KOPT-K1 (cell line): Measurements from ENCODE around the gene KCNJ1.

Experiments used
- H3K27ac ChIP-seq: fragments of 200-600 bp; sonication (generic); 2 replicates; pipeline ENCODE4 v1.5.1; 2016; ENCODE audit warnings: antibody characterized with exemption, mild to moderate bottlenecking, low read depth, low read length; ENCODE audit not compliant: poor library complexity, severe bottlenecking
- H3K36me3 ChIP-seq: fragments of 200-600 bp; sonication (generic); 2 replicates; pipeline ENCODE4 v1.5.1; 2017; ENCODE audit warnings: antibody characterized with exemption, mild to moderate bottlenecking, low read length, moderate library complexity; ENCODE audit not compliant: insufficient read depth
- H3K9me3 ChIP-seq: fragments of 200-600 bp; sonication (generic); 2 replicates; pipeline ENCODE4 v1.5.1; 2017; ENCODE audit warnings: antibody characterized with exemption, low read length, mild to moderate bottlenecking; ENCODE audit not compliant: insufficient read depth, poor library complexity, severe bottlenecking

KCNJ1 gene

GRCh38 chr11:128832121-128832497 is 35.0 kb downstream of the KCNJ1 start:
- Histone ChIP-seq H3K9me3 (no peaks in the 10 kb centered on the region), H3K27ac (peak overlapping the region; percentile 67), H3K36me3 (no peaks in the 10 kb centered on the region)

- H3K36me3 ChIP-seq, result no peaks in the 10 kb centered on the region
- H3K9me3 ChIP-seq, result no peaks in the 10 kb centered on the region
- H3K27ac ChIP-seq, result peak overlapping the region; percentile 67
Observed at GRCh38 chr11:128831174-128832120, 35.6 kb downstream of the KCNJ1 start.

GRCh38 chr11:128830290-128831173 is 36.6 kb downstream of the KCNJ1 start:
- Histone ChIP-seq H3K9me3 (no peaks in the 10 kb centered on the region), H3K36me3 (no peaks in the 10 kb centered on the region), H3K27ac (peak overlapping the region; percentile 67)

- no peaks in the 10 kb centered on the region for H3K36me3 ChIP-seq
- no peak overlapping the region for H3K27ac ChIP-seq
- no peaks in the 10 kb centered on the region for H3K9me3 ChIP-seq
Observed at GRCh38 chr11:128828350-128828749, 38.7 kb downstream of the KCNJ1 start.

GRCh38 chr11:128827191-128827893 is 39.8 kb downstream of the KCNJ1 start:
- Histone ChIP-seq H3K27ac (no peak overlapping the region), H3K9me3 (no peaks in the 10 kb centered on the region), H3K36me3 (no peaks in the 10 kb centered on the region)

GRCh38 chr11:128825050-128825784 is 41.9 kb downstream of the KCNJ1 start:
- Histone ChIP-seq H3K36me3 (no peaks in the 10 kb centered on the region), H3K9me3 (no peaks in the 10 kb centered on the region), H3K27ac (no peak overlapping the region)

- Histone ChIP-seq H3K36me3 (no peaks in the 10 kb centered on the region), H3K9me3 (no peaks in the 10 kb centered on the region), H3K27ac (no peak overlapping the region)
Observed at GRCh38 chr11:128824191-128825049, 42.7 kb downstream of the KCNJ1 start.

- Histone ChIP-seq H3K27ac (no peak overlapping the region), H3K9me3 (no peaks in the 10 kb centered on the region), H3K36me3 (no peaks in the 10 kb centered on the region)
Observed at GRCh38 chr11:128823753-128824152, 43.3 kb downstream of the KCNJ1 start.

- Histone ChIP-seq H3K27ac (no peak overlapping the region), H3K9me3 (no peaks in the 10 kb centered on the region), H3K36me3 (no peaks in the 10 kb centered on the region)
Observed at GRCh38 chr11:128822130-128822529, 45.0 kb downstream of the KCNJ1 start.

- Histone ChIP-seq H3K9me3 (no peaks in the 10 kb centered on the region), H3K36me3 (no peaks in the 10 kb centered on the region), H3K27ac (no peak overlapping the region)
Observed at GRCh38 chr11:128821556-128821955, 45.5 kb downstream of the KCNJ1 start.

GRCh38 chr11:128819198-128819597 is 47.9 kb downstream of the KCNJ1 start:
- Histone ChIP-seq H3K9me3 (no peaks in the 10 kb centered on the region), H3K36me3 (peaks cover 10% of the 10 kb centered on the region; the same call in 1 of the 2 replicates), H3K27ac (no peak overlapping the region)

GRCh38 chr11:128814856-128815705 is 52.0 kb downstream of the KCNJ1 start:
- Histone ChIP-seq H3K36me3 (peaks cover 42% of the 10 kb centered on the region), H3K9me3 (no peaks in the 10 kb centered on the region), H3K27ac (no peak overlapping the region)

GRCh38 chr11:128813729-128814128 is 53.4 kb downstream of the KCNJ1 start:
- Histone ChIP-seq H3K36me3 (peaks cover 55% of the 10 kb centered on the region), H3K9me3 (no peaks in the 10 kb centered on the region), H3K27ac (no peak overlapping the region)
